GM12878 (cell line): Measurements from ENCODE around the gene EFNA2. TPM values are rescaled to one million over a fixed set of nuclear protein-coding genes. Genes with fewer than 3 reads are reported as not detected.

Experiments used
- CBX3 ChIP-seq: fragments of 200-600 bp; sonication (generic); IDR thresholded peaks from 2 replicates; pipeline ENCODE4 v1.6.1; 2016; ENCODE audit warnings: low read depth, borderline replicate concordance
- CHD2 ChIP-seq: IDR thresholded peaks from 2 replicates; pipeline ENCODE4 v1.6.1; 2011; ENCODE audit warnings: low read depth, low read length, improper control_type of control experiment, borderline replicate concordance
- EED ChIP-seq: sonication (generic); IDR thresholded peaks from 2 replicates; pipeline ENCODE4 v1.6.1; 2016; ENCODE audit warnings: antibody characterized with exemption, low read depth
- ESRRA ChIP-seq: IDR thresholded peaks from 2 replicates; pipeline ENCODE4 v1.6.1; 2012; ENCODE audit warnings: mild to moderate bottlenecking, low read length, improper control_type of control experiment
- ETV6 ChIP-seq, 2 experiments: fragments of 450-650 bp in 1 of 2; IDR thresholded peaks in 1 of 2; conservative IDR thresholded peaks in 1 of 2; 2 replicates each; pipeline ENCODE4 v1.6.1; 2014; ENCODE audit warnings: antibody characterized with exemption in 1 of 2, borderline replicate concordance in 1 of 2, low read depth in 1 of 2, mild to moderate bottlenecking in 1 of 2, moderate library complexity in 1 of 2
- FOS ChIP-seq: IDR thresholded peaks from 3 replicates; pipeline ENCODE4 v1.6.1; 2011; ENCODE audit warnings: borderline replicate concordance; ENCODE audit not compliant: insufficient read length; ENCODE audit errors: extremely low read depth
- FOXK2 ChIP-seq: fragments of 450-650 bp; IDR thresholded peaks from 2 replicates; pipeline ENCODE4 v1.6.1; 2017; ENCODE audit warnings: mild to moderate bottlenecking, moderate library complexity
- IKZF1 ChIP-seq: fragments of 450-650 bp; conservative IDR thresholded peaks from 2 replicates; pipeline ENCODE4 v1.6.1; 2017; ENCODE audit warnings: antibody characterized with exemption, mild to moderate bottlenecking
- IRF3 ChIP-seq: fragments of 450-650 bp; IDR thresholded peaks from 2 replicates; pipeline ENCODE4 v1.6.1; 2014; ENCODE audit warnings: mild to moderate bottlenecking
- JUNB ChIP-seq: IDR thresholded peaks from 2 replicates; pipeline ENCODE4 v1.6.1; 2016; ENCODE audit warnings: antibody characterized with exemption, mild to moderate bottlenecking
- MEF2A ChIP-seq: IDR thresholded peaks from 2 replicates; pipeline ENCODE4 v1.6.1; 2011; ENCODE audit warnings: low read depth, mild to moderate bottlenecking, low read length, moderate library complexity; ENCODE audit not compliant: insufficient read depth
- PAX5 ChIP-seq: IDR thresholded peaks from 2 replicates; pipeline ENCODE4 v1.6.1; 2011; ENCODE audit warnings: low read depth, low read length, borderline replicate concordance
- PML ChIP-seq: IDR thresholded peaks from 2 replicates; pipeline ENCODE4 v1.6.1; 2012; ENCODE audit warnings: low read length, inconsistent platforms
- SIX5 ChIP-seq: IDR thresholded peaks from 2 replicates; pipeline ENCODE4 v1.6.1; 2011; ENCODE audit warnings: mild to moderate bottlenecking, low read depth, low read length, moderate library complexity; ENCODE audit not compliant: severe bottlenecking
- SMARCA5 ChIP-seq: fragments of 450-650 bp; IDR thresholded peaks from 2 replicates; pipeline ENCODE4 v1.6.1; 2017; ENCODE audit warnings: mild to moderate bottlenecking
- ZBTB4 ChIP-seq: fragments of 450-650 bp; formaldehyde crosslinking; IDR thresholded peaks from 2 replicates; pipeline ENCODE4 v1.4.0; 2022; ENCODE audit warnings: mild to moderate bottlenecking, moderate library complexity
- ZNF622 ChIP-seq: fragments of 450-650 bp; IDR thresholded peaks from 2 replicates; pipeline ENCODE4 v1.6.1; 2017; ENCODE audit warnings: mild to moderate bottlenecking, inconsistent platforms
- polyA plus RNA-seq, 11 experiments: library from polyadenylated mRNA; depleted of rRNA in 4 of 11; unstranded in 6 of 11; stranded (reverse) in 5 of 11; fragments of >200 nt; fragmentation: Nextera tagmentation in 4 of 11; fragmentation: Illumina TruSeq in 1 of 11; extraction: Ambion mirVana in 4 of 11; extraction: Trizol in 1 of 11; gene quantifications; 1 replicate in 1 of 11; 2 replicates in 10 of 11; pipeline versions ENCODE4 v1.2.1 to v1.2.3, GENCODE V29; 2011 to 2016; ENCODE audit warnings: inconsistent platforms in 2 of 11, missing spikeins in 2 of 11, low read depth in 1 of 11
- total RNA-seq, 4 experiments: library from RNA; depleted of rRNA in 3 of 4; stranded (reverse); fragments of >200 nt in 3 of 4; fragmentation: Illumina TruSeq in 1 of 4; extraction: Trizol in 1 of 4; gene quantifications; 2 replicates each; pipeline versions ENCODE4 v1.2.1 to v1.2.3, GENCODE V29; 2013 to 2021
- TF ChIP-seq, protein P1 (sequence below): IDR thresholded peaks from 2 replicates; pipeline ENCODE4 v1.6.1; 2012; ENCODE audit warnings: low read depth, low read length, improper control_type of control experiment
- TF ChIP-seq, protein P2 (sequence below): fragments of 450-650 bp; IDR thresholded peaks from 2 replicates; pipeline ENCODE4 v1.6.1; 2017; ENCODE audit warnings: mild to moderate bottlenecking, moderate library complexity

Gene EFNA2
- total and polyA plus RNA-seq, 10 of the 15 experiments (the other 5 are each of a cell fraction or from before 2014, with no cell fraction given) = not detected

DNA sequence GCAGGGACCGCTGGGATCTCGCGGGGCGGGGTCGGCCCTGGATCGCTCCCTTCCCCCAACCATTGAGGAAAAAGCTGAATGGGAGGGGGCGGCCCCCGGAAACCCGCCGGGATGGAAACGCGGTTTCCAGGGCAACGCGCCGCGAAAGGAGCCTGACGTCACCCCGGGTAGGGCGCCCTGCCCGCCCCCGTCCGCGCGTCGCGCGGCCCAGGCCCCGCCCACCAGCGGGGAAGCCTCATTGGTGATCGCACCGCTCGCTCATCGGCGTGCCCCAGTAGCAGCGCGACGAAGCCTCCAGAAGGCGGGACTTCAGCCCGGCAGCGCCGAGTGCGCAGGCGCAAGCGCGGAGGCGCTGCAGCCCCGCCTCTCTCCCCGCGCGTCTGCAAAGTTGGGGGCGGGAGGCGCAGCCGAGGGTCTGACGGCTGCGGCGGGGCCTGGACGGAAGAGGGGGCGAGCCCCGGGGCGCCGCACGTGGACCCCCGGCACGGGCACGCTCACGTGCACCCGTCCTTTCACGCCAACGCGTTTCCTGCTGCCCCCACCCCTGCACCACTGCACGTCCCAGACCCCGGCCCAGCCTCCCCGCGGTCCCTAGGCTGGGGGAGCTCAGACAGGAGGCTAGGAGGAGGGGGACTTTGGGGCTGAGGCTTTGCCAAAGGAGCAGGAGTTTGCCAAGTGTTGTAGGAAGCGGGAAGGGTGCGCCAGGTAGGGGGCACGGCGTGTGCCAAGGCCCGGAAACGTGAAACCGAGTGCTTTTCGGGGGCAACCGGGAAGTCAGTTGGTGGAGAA lies 24.7 kb upstream of the EFNA2 start (continued):
- TF ChIP-seq ESRRA (no peak), CBX3 (no peak), EED (no peak), PAX5 (no peak), JUNB (no peak), FOXK2 (no peak), SMARCA5 (0 out of 2 replicates have a peak, but pooled peaks have one; percentile 19), ETV6 (conservative IDR thresholded peaks at IDR 0.05 in 1 of 2, IDR thresholded peaks at IDR 0.05 in 1 of 2; ENCODE audit: borderline replicate concordance in 1 of 2, low read depth in 1 of 2) (peak in 1 of 2 experiments; percentile 15; a peak in 1 of 4 replicates), IKZF1 (peak; percentile 65; the same call in 1 of the 2 replicates), IRF3 (peak; percentile 82), PML (no peak), FOS (peak; percentile 51), CHD2 (peak; percentile 93), MEF2A (0 out of 2 replicates have a peak, but pooled peaks have one; percentile 4), ZNF622 (no peak), ZBTB4 (CRISPR knock-in tag) (no peak), SIX5 (peak; percentile 5)
- TF ChIP-seq, protein P1, sequence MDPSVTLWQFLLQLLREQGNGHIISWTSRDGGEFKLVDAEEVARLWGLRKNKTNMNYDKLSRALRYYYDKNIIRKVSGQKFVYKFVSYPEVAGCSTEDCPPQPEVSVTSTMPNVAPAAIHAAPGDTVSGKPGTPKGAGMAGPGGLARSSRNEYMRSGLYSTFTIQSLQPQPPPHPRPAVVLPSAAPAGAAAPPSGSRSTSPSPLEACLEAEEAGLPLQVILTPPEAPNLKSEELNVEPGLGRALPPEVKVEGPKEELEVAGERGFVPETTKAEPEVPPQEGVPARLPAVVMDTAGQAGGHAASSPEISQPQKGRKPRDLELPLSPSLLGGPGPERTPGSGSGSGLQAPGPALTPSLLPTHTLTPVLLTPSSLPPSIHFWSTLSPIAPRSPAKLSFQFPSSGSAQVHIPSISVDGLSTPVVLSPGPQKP = no peak
- TF ChIP-seq, protein P2, sequence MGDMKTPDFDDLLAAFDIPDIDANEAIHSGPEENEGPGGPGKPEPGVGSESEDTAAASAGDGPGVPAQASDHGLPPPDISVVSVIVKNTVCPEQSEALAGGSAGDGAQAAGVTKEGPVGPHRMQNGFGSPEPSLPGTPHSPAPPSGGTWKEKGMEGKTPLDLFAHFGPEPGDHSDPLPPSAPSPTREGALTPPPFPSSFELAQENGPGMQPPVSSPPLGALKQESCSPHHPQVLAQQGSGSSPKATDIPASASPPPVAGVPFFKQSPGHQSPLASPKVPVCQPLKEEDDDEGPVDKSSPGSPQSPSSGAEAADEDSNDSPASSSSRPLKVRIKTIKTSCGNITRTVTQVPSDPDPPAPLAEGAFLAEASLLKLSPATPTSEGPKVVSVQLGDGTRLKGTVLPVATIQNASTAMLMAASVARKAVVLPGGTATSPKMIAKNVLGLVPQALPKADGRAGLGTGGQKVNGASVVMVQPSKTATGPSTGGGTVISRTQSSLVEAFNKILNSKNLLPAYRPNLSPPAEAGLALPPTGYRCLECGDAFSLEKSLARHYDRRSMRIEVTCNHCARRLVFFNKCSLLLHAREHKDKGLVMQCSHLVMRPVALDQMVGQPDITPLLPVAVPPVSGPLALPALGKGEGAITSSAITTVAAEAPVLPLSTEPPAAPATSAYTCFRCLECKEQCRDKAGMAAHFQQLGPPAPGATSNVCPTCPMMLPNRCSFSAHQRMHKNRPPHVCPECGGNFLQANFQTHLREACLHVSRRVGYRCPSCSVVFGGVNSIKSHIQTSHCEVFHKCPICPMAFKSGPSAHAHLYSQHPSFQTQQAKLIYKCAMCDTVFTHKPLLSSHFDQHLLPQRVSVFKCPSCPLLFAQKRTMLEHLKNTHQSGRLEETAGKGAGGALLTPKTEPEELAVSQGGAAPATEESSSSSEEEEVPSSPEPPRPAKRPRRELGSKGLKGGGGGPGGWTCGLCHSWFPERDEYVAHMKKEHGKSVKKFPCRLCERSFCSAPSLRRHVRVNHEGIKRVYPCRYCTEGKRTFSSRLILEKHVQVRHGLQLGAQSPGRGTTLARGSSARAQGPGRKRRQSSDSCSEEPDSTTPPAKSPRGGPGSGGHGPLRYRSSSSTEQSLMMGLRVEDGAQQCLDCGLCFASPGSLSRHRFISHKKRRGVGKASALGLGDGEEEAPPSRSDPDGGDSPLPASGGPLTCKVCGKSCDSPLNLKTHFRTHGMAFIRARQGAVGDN = no peak
